DMS 273 (cell line): ENCODE data around the gene EFNB1.
"Not testable (repeated sequence)": the region's sequence is repeated elsewhere in the genome, so short reads cannot be mapped to it uniquely, and the experiment has no call there.

ENCODE experiments used
- DNase-seq: peaks from one replicate; lab custom pipeline; 2025; ENCODE audit not compliant: unreplicated experiment; lab: John Stamatoyannopoulos, UW

EFNB1 gene

GRCh38 chrX:68828740-68829581 is at the start of gene EFNB1:
TSS of gene EFNB1 (plus strand) at chrX:68829021. CDS start at chrX:68829777, 756 bp downstream.
- DNase-seq: peak; percentile 98

DNA sequence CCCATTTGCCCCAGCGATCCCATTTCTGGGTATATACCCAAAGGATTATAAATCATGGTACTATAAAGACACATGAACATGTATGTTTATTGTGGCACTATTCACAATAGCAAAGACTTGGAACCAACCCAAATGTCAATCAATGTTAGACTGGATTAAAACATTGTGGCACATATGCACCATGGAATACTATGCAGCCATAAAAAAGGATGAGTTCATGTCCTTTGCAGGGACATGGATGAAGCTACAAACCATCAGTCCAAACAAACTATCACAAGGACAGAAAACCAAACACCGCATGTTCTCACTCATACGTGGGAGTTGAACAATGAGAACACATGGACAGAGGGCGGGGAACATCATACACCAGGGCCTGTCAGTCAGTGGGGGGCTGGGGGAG is 47.5 kb upstream of the EFNB1 start:
- not testable (repeated sequence) for DNase-seq

DNA sequence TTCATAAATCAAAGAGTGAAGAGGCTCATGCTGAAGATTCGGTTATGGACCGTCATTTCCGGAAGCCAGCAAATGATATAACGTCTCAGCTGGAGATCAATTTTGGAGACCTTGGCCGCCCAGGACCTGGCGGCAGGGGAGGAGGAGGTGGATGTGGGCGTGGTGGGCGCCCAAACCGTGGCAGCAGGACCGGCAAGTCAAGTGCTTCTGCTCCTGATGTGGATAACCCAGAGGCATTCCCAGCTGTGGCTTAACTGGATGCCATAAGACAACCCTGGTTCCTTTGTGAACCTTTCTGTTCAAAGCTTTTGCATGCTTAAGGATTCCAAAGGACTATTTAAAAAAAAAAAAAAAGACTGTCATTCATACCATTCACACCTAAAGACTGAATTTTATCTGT is 44.0 kb upstream of the EFNB1 start:
- no peak for DNase-seq

DNA sequence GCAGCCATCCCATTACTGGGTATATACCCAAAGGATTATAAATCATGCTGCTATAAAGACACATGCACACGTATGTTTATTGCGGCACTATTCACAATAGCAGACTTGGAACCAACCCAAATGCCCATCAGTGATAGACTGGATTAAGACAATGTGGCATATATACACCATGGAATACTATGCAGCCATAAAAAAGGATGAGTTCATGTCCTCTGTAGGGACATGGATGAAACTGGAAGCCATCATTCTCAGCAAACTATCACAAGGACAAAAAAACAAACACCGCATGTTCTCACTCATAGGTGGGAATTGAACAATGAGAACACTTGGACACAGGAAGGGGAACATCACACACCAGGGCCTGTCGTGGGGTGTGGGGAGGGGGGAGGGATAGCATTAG is 42.2 kb upstream of the EFNB1 start:
- not testable (repeated sequence) for DNase-seq

DNA sequence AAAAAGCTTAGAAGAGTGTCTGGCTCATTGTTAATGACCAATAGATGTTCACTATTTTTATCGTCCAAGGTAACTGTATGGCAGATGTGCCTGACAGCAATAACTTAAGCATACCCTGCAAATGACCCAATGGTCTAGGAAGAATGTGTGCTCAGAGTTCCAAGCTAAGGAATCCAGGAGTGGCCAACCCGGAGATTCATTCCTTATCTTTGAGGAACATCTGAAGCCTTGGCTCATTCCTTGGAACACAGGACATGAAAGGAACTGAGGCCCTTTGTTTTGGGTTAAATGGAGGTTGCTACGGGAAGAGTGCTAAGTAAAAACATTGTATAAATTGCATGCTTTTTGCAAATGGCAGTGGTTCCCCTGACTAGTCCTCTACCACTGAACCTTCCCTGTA is 38.9 kb upstream of the EFNB1 start:
- DNase-seq: no peak

DNA sequence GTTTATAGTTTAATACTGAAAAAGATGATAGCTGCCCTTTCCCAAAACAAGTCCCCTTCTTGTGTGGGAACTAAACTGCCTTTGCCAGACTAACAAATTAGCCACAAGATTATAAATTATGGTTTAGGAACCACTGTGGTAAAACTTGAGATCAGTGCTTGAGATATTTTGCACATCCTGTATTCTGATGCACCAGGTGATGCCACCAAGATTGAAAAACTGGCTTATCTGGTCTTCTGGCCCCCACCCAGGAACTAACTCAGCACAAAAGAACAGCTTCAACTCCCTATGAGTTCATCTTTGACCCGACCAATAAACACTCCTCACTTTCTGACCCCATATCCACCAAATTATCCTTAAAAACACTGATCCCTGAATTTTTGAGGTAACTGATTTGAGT is 36.7 kb upstream of the EFNB1 start:
- no peak for DNase-seq

DNA sequence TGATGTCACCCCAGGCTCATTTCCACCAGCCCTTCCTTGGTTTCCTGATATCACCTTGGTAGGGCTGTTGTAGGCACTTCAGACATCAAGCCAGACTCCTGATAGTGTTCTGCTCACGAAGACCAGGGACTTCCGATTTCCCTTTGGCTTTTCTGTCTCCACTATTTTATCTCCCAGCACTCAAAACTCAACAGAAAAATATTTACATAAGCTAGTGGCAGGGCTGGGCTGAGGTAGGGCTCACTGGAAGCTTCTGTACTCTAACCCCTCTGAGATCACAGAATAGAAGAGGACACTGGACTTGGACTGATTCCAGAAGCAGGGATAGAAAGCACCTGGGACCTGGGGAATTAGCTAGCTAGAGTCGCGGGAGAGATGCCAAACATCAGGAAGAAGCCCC is 34.4 kb upstream of the EFNB1 start:
- DNase-seq: no peak

DNA sequence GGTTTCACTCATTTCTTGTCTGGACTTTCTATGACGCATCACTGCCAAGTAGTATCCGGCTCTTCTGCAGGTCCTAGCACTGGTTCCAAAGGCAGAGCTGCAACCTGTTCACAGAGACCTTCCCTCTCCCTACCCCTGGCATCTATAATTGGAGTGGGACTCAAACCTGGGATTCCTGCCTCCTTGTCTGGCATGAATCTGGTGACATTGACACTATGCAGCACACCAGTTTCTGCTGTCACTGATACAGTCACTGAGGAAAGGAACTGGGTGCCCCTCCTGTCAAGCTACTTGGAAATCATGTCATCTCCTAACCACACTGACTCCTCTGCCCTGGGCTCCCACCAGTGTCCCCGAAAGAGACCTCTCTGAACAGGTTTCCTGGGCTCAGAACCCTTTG is 33.1 kb upstream of the EFNB1 start:
- no peak for DNase-seq

- DNase-seq: not testable (repeated sequence)
These were observed 30.4 kb upstream of the EFNB1 start for GRCh38 chrX:68798400-68798799.

DNA sequence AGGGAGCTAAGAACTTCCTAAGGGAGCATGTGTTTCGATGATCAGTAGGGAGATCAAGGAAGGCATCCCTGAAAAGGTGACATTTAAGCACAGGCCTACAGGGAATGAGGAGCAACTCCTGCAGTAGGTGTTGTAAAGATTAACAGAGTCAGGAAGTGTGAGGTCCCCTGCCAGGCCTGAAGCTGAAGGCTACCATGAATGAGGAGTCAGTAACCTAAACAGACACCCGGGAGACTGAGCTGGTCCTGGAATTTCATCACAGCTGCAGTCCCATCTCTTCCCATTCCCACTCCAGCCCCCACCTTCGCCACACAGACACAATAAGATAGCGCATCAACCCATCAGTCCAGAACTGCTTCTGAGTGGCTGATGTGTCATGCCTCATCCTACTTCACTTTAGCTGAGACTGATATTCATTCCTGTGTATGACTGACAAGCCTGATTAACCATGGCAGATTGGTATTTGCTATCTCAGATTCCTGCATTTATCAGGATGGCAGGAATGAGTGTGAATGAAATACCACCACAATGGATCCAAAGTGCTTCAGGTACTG is 27.0 kb upstream of the EFNB1 start:
- no peak for DNase-seq

GRCh38 chrX:68807818-68808217 is 21.0 kb upstream of the EFNB1 start:
- DNase-seq: peak; percentile 61

GRCh38 chrX:68808686-68809357 is 20.0 kb upstream of the EFNB1 start:
- DNase-seq: peak; percentile 42

- no peak for DNase-seq
These were observed 8.2 kb upstream of the EFNB1 start for GRCh38 chrX:68820476-68821110.

DNA sequence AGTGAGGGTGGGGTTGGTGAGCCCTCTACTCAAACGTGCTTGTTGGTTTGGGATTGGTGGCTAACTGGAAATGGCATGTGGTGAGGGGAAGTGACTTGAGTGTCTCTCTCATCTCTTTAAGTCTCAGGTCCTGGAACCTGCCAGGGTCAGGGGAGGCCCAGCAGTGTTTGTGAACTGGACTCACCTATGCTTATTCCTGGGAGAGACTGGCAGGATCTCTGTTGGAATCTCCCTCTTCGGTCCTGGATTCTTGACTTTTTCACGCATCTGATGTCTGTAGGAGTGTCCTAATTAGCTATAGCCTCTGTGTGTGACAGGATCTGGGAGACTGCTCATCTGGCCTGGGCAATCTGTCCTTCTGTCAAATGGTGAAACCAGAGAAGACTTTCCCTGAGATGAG is 7.2 kb upstream of the EFNB1 start:
- DNase-seq: no peak

- DNase-seq: peak; percentile 78
These were observed 6.0 kb upstream of the EFNB1 start for GRCh38 chrX:68822641-68823410.

GRCh38 chrX:68823413-68824151 is 5.2 kb upstream of the EFNB1 start:
- DNase-seq: no peak

GRCh38 chrX:68824152-68824433 is 4.7 kb upstream of the EFNB1 start:
- no peak for DNase-seq

- DNase-seq: no peak
These were observed 4.2 kb upstream of the EFNB1 start for GRCh38 chrX:68824565-68825125.

DNA sequence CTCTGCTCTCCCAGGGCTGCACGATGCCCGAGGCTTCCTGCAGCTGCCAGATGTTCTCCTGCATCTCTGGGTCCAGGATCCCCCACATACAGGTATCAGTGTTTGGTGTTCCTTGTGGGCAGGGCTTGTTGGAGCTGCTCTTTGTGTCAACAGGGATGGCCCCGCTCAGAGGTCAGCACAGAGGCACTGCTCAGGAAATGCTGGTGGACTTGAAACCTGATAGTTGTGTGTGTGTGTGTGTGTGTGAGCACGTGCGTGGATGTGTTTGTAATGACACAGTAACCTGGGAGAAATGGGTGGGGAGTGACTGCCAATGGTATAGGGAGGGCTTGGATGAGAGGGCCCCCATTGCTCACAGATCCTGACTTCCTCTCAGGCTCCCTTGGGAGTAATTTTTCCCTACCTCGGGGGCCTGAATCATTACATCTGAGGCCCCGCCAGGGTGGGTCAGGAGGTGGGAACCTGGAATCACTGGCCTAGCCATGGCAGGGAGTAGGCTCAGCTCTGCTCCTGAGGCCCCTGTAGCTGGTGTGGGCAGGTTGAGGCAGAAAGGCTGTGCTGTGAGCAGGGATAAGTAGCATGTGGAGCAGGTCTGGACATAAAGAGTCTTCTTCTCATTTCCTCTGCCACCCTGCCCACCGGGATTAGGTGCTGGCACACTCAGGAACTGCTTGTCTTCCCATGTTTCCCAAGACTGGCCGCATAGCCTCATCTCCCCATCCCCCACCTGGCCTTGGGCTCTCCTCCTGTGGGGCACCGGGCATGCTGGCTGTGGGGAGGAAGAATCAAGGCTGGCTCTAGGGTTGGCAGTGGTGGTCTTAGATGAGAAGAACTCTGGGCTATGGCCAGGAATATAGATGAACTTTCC is 2.5 kb upstream of the EFNB1 start:
- DNase-seq: no peak
